8988T (cell line): ENCODE results near the gene COLEC12.

Experiments
- DNase-seq: peaks from one replicate; pipeline ENCODE4 v3.0.0; 2011

Gene COLEC12

DNA sequence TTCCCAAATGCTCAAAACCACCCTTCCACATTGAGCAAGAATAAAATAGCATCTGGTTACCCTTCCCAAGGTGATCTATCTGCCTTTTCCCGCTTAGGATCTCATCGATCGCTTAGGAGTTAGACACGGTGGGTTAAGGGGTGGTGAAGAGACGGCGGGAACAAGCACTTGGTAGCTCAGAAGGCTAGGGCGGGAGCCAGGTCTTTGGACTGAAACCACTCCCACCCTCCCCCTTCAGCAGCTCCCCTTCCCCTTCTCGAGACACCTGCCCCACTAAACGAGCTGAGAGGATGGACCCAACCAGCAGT, 233.2 kb downstream of the COLEC12 start:
- DNase-seq, result no peak
